B cell (primary cell): ENCODE results near the gene VPS51.
A peak's percentile ranks its signal among the peaks of the same experiment; 100 is the strongest.

ENCODE experiments used
- CTCF ChIP-seq: fragments of 200-600 bp; IDR thresholded peaks from one replicate; pipeline ENCODE4 v1.8.0; 2022; ENCODE audit warnings: antibody characterized with exemption, mild to moderate bottlenecking
- EZH2 ChIP-seq: IDR thresholded peaks from 2 replicates; pipeline ENCODE4 v1.6.1; 2012; ENCODE audit warnings: borderline replicate concordance, low read depth, mild to moderate bottlenecking, moderate library complexity, low read length; ENCODE audit not compliant: insufficient read depth, poor library complexity, severe bottlenecking

- TF ChIP-seq CTCF = peak; percentile 92
- no peak for TF ChIP-seq EZH2
These were observed 21.4 kb downstream of the VPS51 start, which contains the start of gene ZNHIT2 for GRCh38 chr11:65117206-65118096.
